Right lobe of liver (tissue), 4 donors: ENCODE measurements around the gene ABLIM2.

Source experiments
- POLR2A ChIP-seq: fragments of 450-650 bp; IDR thresholded peaks from one replicate; pipeline ENCODE4 v1.6.1; 2017; ENCODE audit warnings: antibody characterized with exemption, mild to moderate bottlenecking
- TF ChIP-seq, protein P1 (sequence below), 4 donors: fragments of 200-600 bp in 3 of 4; fragments of 450-650 bp in 1 of 4; IDR thresholded peaks; one replicate each; pipeline versions ENCODE4 v1.5.1 to v1.8.0; 2016 to 2022; ENCODE audit warnings: antibody characterized with exemption in 4 of 4, mild to moderate bottlenecking in 2 of 4
- donor health status: DM: no; HTN: no; CAD: no.
- donor health status: DM: no; HTN: no; CAD: no.
- donor health status: DM: no; HTN: yes; CAD: no.

DNA sequence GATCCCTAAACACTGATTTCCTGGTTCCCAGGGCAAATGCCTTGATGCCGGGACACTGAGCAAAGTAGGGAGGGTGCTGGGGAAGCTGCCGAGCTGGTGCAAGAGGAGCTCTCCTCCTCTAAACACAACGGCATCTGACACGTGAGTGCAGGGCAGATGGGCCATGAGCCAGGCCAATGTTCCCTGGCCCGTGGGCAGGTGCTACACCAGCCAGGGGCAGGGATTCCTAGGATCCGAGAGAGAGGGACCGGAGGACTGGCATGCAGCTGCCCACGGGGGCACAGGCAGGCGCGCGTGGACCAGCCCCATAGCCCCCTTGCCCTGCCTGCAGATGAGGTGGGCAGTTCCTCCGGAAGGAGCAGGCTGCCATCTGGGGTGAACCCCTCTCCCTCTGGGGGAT lies 152.1 kb downstream of the ABLIM2 start:
- TF ChIP-seq, protein P1, sequence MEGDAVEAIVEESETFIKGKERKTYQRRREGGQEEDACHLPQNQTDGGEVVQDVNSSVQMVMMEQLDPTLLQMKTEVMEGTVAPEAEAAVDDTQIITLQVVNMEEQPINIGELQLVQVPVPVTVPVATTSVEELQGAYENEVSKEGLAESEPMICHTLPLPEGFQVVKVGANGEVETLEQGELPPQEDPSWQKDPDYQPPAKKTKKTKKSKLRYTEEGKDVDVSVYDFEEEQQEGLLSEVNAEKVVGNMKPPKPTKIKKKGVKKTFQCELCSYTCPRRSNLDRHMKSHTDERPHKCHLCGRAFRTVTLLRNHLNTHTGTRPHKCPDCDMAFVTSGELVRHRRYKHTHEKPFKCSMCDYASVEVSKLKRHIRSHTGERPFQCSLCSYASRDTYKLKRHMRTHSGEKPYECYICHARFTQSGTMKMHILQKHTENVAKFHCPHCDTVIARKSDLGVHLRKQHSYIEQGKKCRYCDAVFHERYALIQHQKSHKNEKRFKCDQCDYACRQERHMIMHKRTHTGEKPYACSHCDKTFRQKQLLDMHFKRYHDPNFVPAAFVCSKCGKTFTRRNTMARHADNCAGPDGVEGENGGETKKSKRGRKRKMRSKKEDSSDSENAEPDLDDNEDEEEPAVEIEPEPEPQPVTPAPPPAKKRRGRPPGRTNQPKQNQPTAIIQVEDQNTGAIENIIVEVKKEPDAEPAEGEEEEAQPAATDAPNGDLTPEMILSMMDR (IDR thresholded peaks at IDR 0.05) = no peak
- no peak for TF ChIP-seq POLR2A
